H1 (cell line): ENCODE measurements around the gene TEAD1. TPM values are rescaled to one million over a fixed set of nuclear protein-coding genes. Genes with fewer than 3 reads are reported as not detected.

Experiments
- CTCF ChIA-PET: fragments of 300-600 bp; sonication (Branson Sonifier 250); formaldehyde crosslinking; loops from one replicate; lab custom pipeline; 2021; ENCODE audit not compliant: partially characterized antibody; lab: Charles Lee
- POLR2A ChIA-PET: fragments of 300-600 bp; sonication (Branson Sonifier 250); formaldehyde crosslinking; loops from one replicate; lab custom pipeline; 2021; ENCODE audit warnings: inconsistent platforms; ENCODE audit not compliant: partially characterized antibody; lab: Charles Lee
- DNase-seq, 2 experiments: peaks; one replicate each; pipeline versions ENCODE4 v3.0.0 to v3.0.0-alpha.2; 2010 to 2022; ENCODE audit warnings: low spot score in 2 of 2, low read depth in 1 of 2, mixed read lengths in 1 of 2
- FAIRE-seq: peaks from 2 replicates; lab custom pipeline; 2011; peaks lifted over from hg19 to GRCh38; lab: Jason Lieb, UNC
- H2AFZ ChIP-seq: 2 replicates; pipeline ENCODE4 v1.8.1; 2012; ENCODE audit warnings: low read length, inconsistent platforms
- H2AK5ac ChIP-seq: 2 replicates; pipeline ENCODE4 v1.6.1; 2013; ENCODE audit warnings: low read depth, low read length
- H2BK120ac ChIP-seq: replicated peaks from 2 replicates; pipeline ENCODE3; 2013; ENCODE audit warnings: low read depth, low read length, inconsistent platforms
- H2BK12ac ChIP-seq: 2 replicates; pipeline ENCODE4 v1.6.1; 2013; ENCODE audit warnings: low read depth, low read length
- H2BK15ac ChIP-seq: 2 replicates; pipeline ENCODE4 v1.6.1; 2013; ENCODE audit warnings: low read length
- H2BK20ac ChIP-seq: 2 replicates; pipeline ENCODE4 v1.6.1; 2013; ENCODE audit warnings: low read length
- H2BK5ac ChIP-seq: 2 replicates; pipeline ENCODE4 v1.6.1; 2013; ENCODE audit warnings: low read depth, low read length
- H3K14ac ChIP-seq: 2 replicates; pipeline ENCODE4 v1.6.1; 2013; ENCODE audit warnings: inconsistent platforms; ENCODE audit not compliant: insufficient read length
- H3K18ac ChIP-seq: 2 replicates; pipeline ENCODE4 v1.6.1; 2013; ENCODE audit warnings: low read length; ENCODE audit errors: extremely low read depth
- H3K23ac ChIP-seq: 2 replicates; pipeline ENCODE4 v1.6.1; 2013; ENCODE audit warnings: inconsistent platforms; ENCODE audit not compliant: insufficient read length
- H3K23me2 ChIP-seq: 2 replicates; pipeline ENCODE4 v1.6.1; 2013; ENCODE audit warnings: low read depth, low read length
- H3K27ac ChIP-seq: 2 replicates; pipeline ENCODE4 v1.6.1; 2011; ENCODE audit warnings: low read depth, low read length, inconsistent platforms
- H3K27me3 ChIP-seq, 4 experiments: replicated peaks in 1 of 4; 1 replicate in 1 of 4; 2 replicates in 3 of 4; pipeline versions ENCODE4 v1.6.1 to v1.8.1; 2011 to 2013; ENCODE audit warnings: low read length in 3 of 4, mild to moderate bottlenecking in 3 of 4, inconsistent platforms in 2 of 4, mixed read lengths in 2 of 4, moderate library complexity in 1 of 4; ENCODE audit not compliant: control insufficient read depth in 3 of 4, insufficient read depth in 3 of 4; ENCODE audit errors: extremely low read depth in 1 of 4
- H3K36me3 ChIP-seq, 4 experiments: 2 replicates each; pipeline versions ENCODE4 v1.6.1 to v1.8.1; 2011 to 2013; ENCODE audit warnings: mild to moderate bottlenecking in 4 of 4, low read length in 3 of 4, moderate library complexity in 2 of 4, control low read depth in 1 of 4, inconsistent platforms in 1 of 4; ENCODE audit not compliant: insufficient read depth in 4 of 4, control insufficient read depth in 2 of 4
- H3K4ac ChIP-seq: replicated peaks from 2 replicates; pipeline ENCODE3; 2013; ENCODE audit warnings: low read length, low read depth, mixed read lengths, inconsistent platforms; ENCODE audit not compliant: insufficient read length
- H3K4me1 ChIP-seq, 4 experiments: replicated peaks in 1 of 4; 1 replicate in 1 of 4; 2 replicates in 3 of 4; pipeline versions ENCODE4 v1.6.1 to v1.8.1; 2011 to 2013; ENCODE audit warnings: low read length in 3 of 4, inconsistent platforms in 2 of 4, mixed read lengths in 1 of 4; ENCODE audit not compliant: insufficient read depth in 4 of 4, control insufficient read depth in 3 of 4
- H3K4me2 ChIP-seq, 2 experiments: 2 replicates each; pipeline versions ENCODE4 v1.6.1 to v1.8.1; 2011 to 2013; ENCODE audit warnings: low read depth in 2 of 2, low read length in 2 of 2, control low read depth in 1 of 2, inconsistent platforms in 1 of 2, mild to moderate bottlenecking in 1 of 2; ENCODE audit not compliant: insufficient read depth in 1 of 2
- H3K4me3 ChIP-seq, 4 experiments: fragments of 200-600, 300-600 bp in 1 of 4; sonication (generic), shearing (Covaris generic), sonication (Bioruptor Twin) in 1 of 4; 2 replicates each; pipeline versions ENCODE4 v1.5.1 to v1.8.1; 2011 to 2016; ENCODE audit warnings: low read length in 4 of 4, low read depth in 3 of 4, control low read depth in 2 of 4, inconsistent platforms in 2 of 4, mild to moderate bottlenecking in 2 of 4, mixed read lengths in 1 of 4, moderate library complexity in 1 of 4; ENCODE audit not compliant: insufficient read depth in 2 of 4; ENCODE audit errors: extremely low read depth in 1 of 4
- H3K56ac ChIP-seq: replicated peaks from 2 replicates; pipeline ENCODE3; 2013; ENCODE audit warnings: low read depth, mild to moderate bottlenecking, mixed read lengths, low read length, inconsistent platforms; ENCODE audit not compliant: insufficient read length
- H3K79me1 ChIP-seq: 2 replicates; pipeline ENCODE4 v1.6.1; 2013; ENCODE audit warnings: low read depth, low read length, control low read depth
- H3K79me2 ChIP-seq, 2 experiments: 2 replicates each; pipeline versions ENCODE4 v1.6.1 to v1.8.1; 2012 to 2013; ENCODE audit warnings: low read length in 2 of 2, mild to moderate bottlenecking in 2 of 2, inconsistent platforms in 1 of 2; ENCODE audit not compliant: insufficient read depth in 2 of 2, control insufficient read depth in 1 of 2
- H3K9ac ChIP-seq, 4 experiments: replicated peaks in 1 of 4; 1 replicate in 1 of 4; 2 replicates in 3 of 4; pipeline versions ENCODE4 v1.6.1 to v1.8.1; 2011 to 2013; ENCODE audit warnings: low read depth in 3 of 4, low read length in 3 of 4, control low read depth in 2 of 4, mild to moderate bottlenecking in 2 of 4, moderate library complexity in 2 of 4, inconsistent platforms in 1 of 4; ENCODE audit errors: extremely low read depth in 1 of 4
- H3K9me3 ChIP-seq, 2 experiments: 2 replicates each; pipeline versions ENCODE4 v1.6.1 to v1.8.1; 2012 to 2013; ENCODE audit warnings: mild to moderate bottlenecking in 2 of 2, moderate library complexity in 2 of 2, control low read depth in 1 of 2, inconsistent platforms in 1 of 2, low read depth in 1 of 2, low read length in 1 of 2, mixed read lengths in 1 of 2; ENCODE audit not compliant: insufficient read depth in 2 of 2
- H4K20me1 ChIP-seq, 2 experiments: replicated peaks in 1 of 2; 2 replicates each; pipeline versions ENCODE3 to v1.8.1; 2011 to 2013; ENCODE audit warnings: inconsistent platforms in 2 of 2, low read length in 2 of 2, mild to moderate bottlenecking in 1 of 2; ENCODE audit not compliant: insufficient read depth in 2 of 2, control insufficient read depth in 1 of 2
- H4K5ac ChIP-seq: 2 replicates; pipeline ENCODE4 v1.6.1; 2013; ENCODE audit warnings: low read length, low read depth, mixed read lengths, inconsistent platforms; ENCODE audit not compliant: insufficient read length
- H4K8ac ChIP-seq: 2 replicates; pipeline ENCODE4 v1.8.0; 2013; ENCODE audit warnings: mild to moderate bottlenecking, moderate library complexity, low read length, inconsistent platforms; ENCODE audit not compliant: insufficient read depth; ENCODE audit errors: extremely low read depth
- H4K91ac ChIP-seq: replicated peaks from 2 replicates; pipeline ENCODE3; 2013; ENCODE audit warnings: low read length, mixed read lengths, inconsistent platforms; ENCODE audit not compliant: insufficient read length
- CEBPB ChIP-seq: IDR thresholded peaks from 2 replicates; pipeline ENCODE4 v1.6.1; 2012; ENCODE audit warnings: low read depth, low read length
- CHD1 ChIP-seq: IDR thresholded peaks from 2 replicates; pipeline ENCODE4 v1.6.1; 2012; ENCODE audit warnings: low read depth, low read length, improper control_type of control experiment
- EZH2 ChIP-seq: fragments of 200-600 bp; sonication (generic); IDR thresholded peaks from 2 replicates; pipeline ENCODE4 v1.7.1; 2012; ENCODE audit warnings: low read depth, mild to moderate bottlenecking, moderate library complexity, low read length, inconsistent platforms; ENCODE audit not compliant: severe bottlenecking
- FOSL1 ChIP-seq: IDR thresholded peaks from 2 replicates; pipeline ENCODE4 v1.6.1; 2011; ENCODE audit warnings: mild to moderate bottlenecking, low read depth, low read length, moderate library complexity; ENCODE audit not compliant: insufficient read depth
- NRF1 ChIP-seq: IDR thresholded peaks from 2 replicates; pipeline ENCODE4 v1.6.1; 2011; ENCODE audit warnings: mild to moderate bottlenecking, low read depth, low read length, improper control_type of control experiment
- PHF8 ChIP-seq: fragments of 200-600 bp; sonication (generic); conservative IDR thresholded peaks from 2 replicates; pipeline ENCODE4 v1.7.1; 2012; ENCODE audit warnings: low read depth, mild to moderate bottlenecking, inconsistent platforms, low read length, moderate library complexity
- POLR2AphosphoS5 ChIP-seq: IDR thresholded peaks from 2 replicates; pipeline ENCODE4 v1.6.1; 2011; ENCODE audit warnings: low read depth, low read length
- RNF2 ChIP-seq: fragments of 200-900, 300-1000 bp; sonication (generic); IDR thresholded peaks from 2 replicates; pipeline ENCODE4 v1.7.1; 2016; ENCODE audit warnings: borderline replicate concordance, low read depth, mild to moderate bottlenecking, antibody characterized with exemption, low read length; ENCODE audit not compliant: poor library complexity, severe bottlenecking; ENCODE audit errors: missing control alignments
- RXRA ChIP-seq: IDR thresholded peaks from 2 replicates; pipeline ENCODE4 v1.6.1; 2011; ENCODE audit warnings: low read depth, mild to moderate bottlenecking, low read length, moderate library complexity; ENCODE audit not compliant: insufficient read depth
- SRF ChIP-seq: IDR thresholded peaks from 2 replicates; pipeline ENCODE4 v1.6.1; 2011; ENCODE audit warnings: mild to moderate bottlenecking, low read depth, low read length, moderate library complexity
- SUZ12 ChIP-seq: fragments of 200-600 bp; sonication (generic); IDR thresholded peaks from 2 replicates; pipeline ENCODE4 v1.6.1; 2012; ENCODE audit warnings: mild to moderate bottlenecking, inconsistent platforms, low read length, moderate library complexity, mixed read lengths
- TAF1 ChIP-seq: IDR thresholded peaks from 2 replicates; pipeline ENCODE4 v1.6.1; 2011; ENCODE audit warnings: mild to moderate bottlenecking, low read depth, low read length
- YY1 ChIP-seq: IDR thresholded peaks from 2 replicates; pipeline ENCODE4 v1.6.1; 2011; ENCODE audit warnings: low read depth, mild to moderate bottlenecking, low read length
- WGBS, 2 experiments: shearing (Covaris generic) in 1 of 2; methylation state at CpG; one replicate each; pipeline versions ENCODE4 v1.1.6 to v1.1.7; 2013 to 2015; ENCODE audit warnings: low lambda C conversion rate in 2 of 2, mixed read lengths in 2 of 2, inconsistent platforms in 1 of 2, low coverage in 1 of 2, missing lambda C conversion rate in 1 of 2; ENCODE audit not compliant: insufficient replicate concordance in 2 of 2, insufficient coverage in 1 of 2, insufficient read length in 1 of 2; ENCODE audit errors: extremely low coverage in 1 of 2, missing lambda C conversion rate in 1 of 2; 5-methylcytosine and 5-hydroxymethylcytosine counted together
- polyA plus RNA-seq, 7 experiments: library from polyadenylated mRNA; depleted of rRNA in 3 of 7; stranded (reverse) in 5 of 7; unstranded in 2 of 7; fragments of >200 nt in 5 of 7; fragments of 200-250 nt in 2 of 7; gene quantifications; 1 replicate in 5 of 7; 2 replicates in 1 of 7; 4 replicates in 1 of 7; pipeline versions ENCODE4 v1.2.1 to v1.2.3, GENCODE V29; 2011 to 2013; ENCODE audit warnings: missing spikeins in 2 of 7, mixed read lengths in 2 of 7
- total RNA-seq: library from RNA; stranded (reverse); fragmentation: NEBNext Ultra II Directional; extraction: Animal tissue kit (Norgen Biotek cat#: 25700); gene quantifications from 2 replicates; pipeline ENCODE4 v1.2.1, GENCODE V29; 2021

Gene TEAD1
- total and polyA plus RNA-seq, 2 of the 8 experiments (the other 6 are each of a cell fraction or from before 2014, with no cell fraction given), result 15.6 to 67.4 TPM

DNA sequence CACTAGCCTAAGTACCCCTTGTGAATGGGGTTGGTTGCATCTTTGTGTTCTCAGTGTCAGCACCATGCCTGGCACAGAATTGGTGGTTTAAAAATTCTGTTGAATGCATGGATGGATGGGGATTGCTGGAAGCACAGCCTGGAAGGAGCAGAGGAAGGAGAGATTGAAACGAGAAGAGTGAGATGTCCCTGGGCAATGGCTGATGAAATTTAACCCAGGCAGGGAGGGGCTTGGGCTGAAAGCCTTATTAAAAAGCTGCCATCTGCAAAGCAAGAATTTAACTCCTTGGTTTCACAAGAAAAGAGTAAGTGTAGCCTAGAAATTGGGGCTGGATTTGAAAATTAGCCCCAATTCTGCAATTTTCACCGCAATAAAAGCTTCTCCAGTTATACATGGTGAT lies 126.7 kb downstream of the TEAD1 start:
- ChIA-PET POLR2A (interaction anchor here (1.1 to 2.2 kb wide), 4 partner anchors 11 to 64 kb away, joined by 3 to 10 read pairs (median 6); no protein-coding TSS in a partner anchor), CTCF (interaction anchor here (0.9 to 1.4 kb wide), 5 partner anchors 48 to 122 kb away, joined by 3 to 4 read pairs (median 3); no protein-coding TSS in a partner anchor)
- Histone ChIP-seq H3K4me2 (peak overlapping the region; percentile 18 to 59; a peak in 2 of 4 replicates), H3K56ac (peak overlapping the region; percentile 17), H3K79me2 (peaks cover 0 to 87% of the 10 kb centered on the region in 2 experiments; a peak in 2 of 4 replicates), H3K4me3 (peak overlapping the region in 1 of 4 experiments; percentile 7; a peak in 1 of 8 replicates), H2BK5ac (peak overlapping the region; percentile 44; the same call in 1 of the 2 replicates), H3K36me3 (no peaks in the 10 kb centered on the region; a peak in 1 of 8 replicates), H3K18ac (peak overlapping the region; percentile 78; the same call in 1 of the 2 replicates), H3K79me1 (no peaks in the 10 kb centered on the region; the same call in none of the 2 replicates), H2BK120ac (no peak overlapping the region), H3K9me3 (no peaks in the 10 kb centered on the region), H3K27me3 (no peaks in the 10 kb centered on the region), H3K4ac (no peak overlapping the region), H2AFZ (no peak overlapping the region), H4K91ac (no peak overlapping the region), H4K8ac (no peak overlapping the region), H4K5ac (no peak overlapping the region), H3K27ac (no peak overlapping the region), H2BK20ac (no peak overlapping the region; the same call in 1 of the 2 replicates), H2AK5ac (peak overlapping the region; percentile 44; the same call in 1 of the 2 replicates), H3K23ac (no peak overlapping the region), H3K9ac (peak overlapping the region in 1 of 4 experiments; percentile 48; a peak in 2 of 7 replicates), H2BK15ac (no peak overlapping the region), H3K23me2 (no peaks in the 10 kb centered on the region), H2BK12ac (peak overlapping the region; percentile 89), H4K20me1 (no peaks in the 10 kb centered on the region), H3K4me1 (peaks cover 12 to 39% (median 26%) of the 10 kb centered on the region in 4 experiments), H3K14ac (no peak overlapping the region)
- FAIRE-seq (no peak), DNase-seq (no peak)
- WGBS, 2 experiments, result 59% methylated on average over 2 of the region's 2 CpGs; no CpG with 5 or more reads in 1 of the 2 experiments
- TF ChIP-seq SUZ12 (no peak), YY1 (no peak), NRF1 (no peak), FOSL1 (no peak), RNF2 (no peak), PHF8 (no peak), POLR2AphosphoS5 (no peak), EZH2 (no peak), RXRA (no peak), TAF1 (no peak), CEBPB (no peak), CHD1 (no peak), SRF (no peak)
